GM12801 (cell line): ENCODE data around the gene ZFHX3.

Source experiments
- CTCF ChIP-seq: IDR thresholded peaks from one replicate; pipeline ENCODE4 v1.5.1; 2011; ENCODE audit warnings: control low read depth; ENCODE audit not compliant: insufficient read length; ENCODE audit errors: extremely low read depth

The ZFHX3 gene

GRCh38 chr16:73012341-73012740 is 35.6 kb downstream of the ZFHX3 start:
- no peak for TF ChIP-seq CTCF

GRCh38 chr16:73011926-73012325 is 36.0 kb downstream of the ZFHX3 start:
- no peak for TF ChIP-seq CTCF

DNA sequence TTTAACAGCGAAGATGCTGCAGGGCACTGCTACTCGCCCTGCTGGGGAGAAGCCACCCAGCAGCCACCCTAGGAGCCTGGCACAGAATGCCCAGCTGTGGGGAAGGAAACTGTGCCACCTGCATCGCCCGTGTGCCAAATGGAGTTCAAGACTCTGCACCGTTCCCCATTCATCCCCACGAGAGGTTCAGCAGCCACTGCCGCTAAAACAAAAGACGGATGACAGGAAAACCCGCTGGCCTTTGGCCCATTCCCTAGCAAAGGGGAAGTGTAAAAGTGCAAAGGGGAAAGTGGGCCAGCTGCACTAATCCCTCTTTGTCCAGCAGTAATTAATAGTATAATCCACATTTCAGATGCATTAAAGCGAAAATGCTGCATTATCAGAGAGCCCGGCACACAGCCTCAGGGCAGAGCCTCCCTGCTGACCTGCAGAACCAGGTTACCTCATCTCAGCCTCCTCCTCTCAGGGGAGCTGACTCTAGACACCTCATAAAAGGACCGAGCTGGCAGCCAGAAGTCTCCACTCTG is 37.7 kb downstream of the ZFHX3 start:
- no peak for TF ChIP-seq CTCF

- TF ChIP-seq CTCF, result no peak
Observed at GRCh38 chr16:73006026-73006425, 41.9 kb downstream of the ZFHX3 start.

DNA sequence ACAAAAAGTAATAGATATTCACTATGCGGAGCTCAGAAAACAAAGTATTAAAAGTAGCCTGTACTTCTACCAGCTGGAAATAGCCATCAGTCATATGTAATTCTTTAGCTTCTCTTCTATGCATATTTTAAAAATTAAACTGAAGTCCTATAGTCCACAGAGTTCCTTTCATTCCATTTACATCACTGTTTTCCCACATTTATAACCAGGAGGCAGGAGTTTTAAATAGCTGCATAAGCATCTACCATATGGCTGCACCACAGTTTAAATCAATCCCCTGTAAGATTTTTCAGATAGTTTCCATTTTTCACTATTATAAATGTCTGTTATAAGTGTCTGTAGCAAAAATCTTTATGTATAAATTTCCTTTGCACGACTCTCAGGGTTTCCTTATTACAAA is 45.1 kb downstream of the ZFHX3 start:
- no peak for TF ChIP-seq CTCF

DNA sequence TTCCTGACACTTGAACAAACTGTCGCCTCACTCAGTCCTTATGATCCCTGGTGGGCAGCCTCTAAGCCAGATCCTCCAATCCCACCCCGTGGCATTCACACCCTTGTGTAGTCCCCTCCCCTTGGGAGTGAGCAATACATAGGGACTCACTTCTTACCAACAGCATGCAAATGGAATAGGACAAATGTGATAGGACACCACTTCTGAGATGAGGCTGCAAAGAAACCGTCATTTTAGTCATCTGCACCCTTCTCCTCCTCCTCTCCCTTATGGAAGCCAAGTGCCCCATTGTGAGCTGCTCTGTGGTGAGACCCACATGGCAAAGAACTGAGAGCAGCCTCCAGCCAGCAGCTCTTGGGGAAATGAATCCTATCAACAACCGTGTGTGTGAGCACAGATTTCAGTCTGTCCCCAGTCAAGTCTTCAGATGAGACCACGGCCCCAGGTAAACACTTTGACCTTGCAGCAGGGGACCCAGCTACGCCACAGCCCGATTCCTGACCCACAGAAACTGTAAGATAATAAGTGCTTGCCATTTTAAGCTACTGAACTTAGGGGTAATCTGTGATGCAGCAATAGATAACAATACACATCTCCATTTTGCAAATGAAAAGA is 46.9 kb downstream of the ZFHX3 start:
- TF ChIP-seq CTCF, result no peak

GRCh38 chr16:73000020-73000906 is 47.7 kb downstream of the ZFHX3 start:
- TF ChIP-seq CTCF, result no peak
